Stomach (tissue), 9 donors: ENCODE measurements around the gene ABLIM2. TPM values are rescaled to one million over a fixed set of nuclear protein-coding genes. Genes with fewer than 3 reads are reported as not detected.

ENCODE experiments used
- DNase-seq, 2 donors: peaks; one replicate each; pipeline versions ENCODE4 v3.0.0 to v3.0.0-alpha.2; 2013 to 2019
- H3K27ac ChIP-seq, 5 donors: fragments of 200-600 bp in 4 of 5; sonication (generic) in 4 of 5; one replicate each; pipeline ENCODE4 v1.5.1; 2013 to 2019; ENCODE audit warnings: mild to moderate bottlenecking in 1 of 5, moderate library complexity in 1 of 5
- H3K27me3 ChIP-seq, 3 donors: fragments of 200-600 bp; sonication (generic); one replicate each; pipeline ENCODE4 v1.5.1; 2017 to 2019; ENCODE audit warnings: mixed run types in 1 of 3
- H3K36me3 ChIP-seq, 4 donors: fragments of 200-600 bp; sonication (generic); 1 replicate in 3 of 4; 2 replicates in 1 of 4; pipeline ENCODE4 v1.5.1; 2016 to 2019
- H3K4me1 ChIP-seq, 4 donors: fragments of 200-600 bp; sonication (generic); one replicate each; pipeline ENCODE4 v1.5.1; 2016 to 2019
- H3K4me3 ChIP-seq, 4 donors: fragments of 200-600 bp; sonication (generic) in 3 of 4; one replicate each; pipeline ENCODE4 v1.5.1; 2016 to 2019; ENCODE audit warnings: mild to moderate bottlenecking in 1 of 4
- H3K9me3 ChIP-seq, 4 donors: fragments of 200-600 bp; sonication (generic); one replicate each; pipeline ENCODE4 v1.5.1; 2016 to 2019
- CTCF ChIP-seq, 7 experiments: fragments of 450-650 bp in 4 of 7; fragments of 200-600 bp in 3 of 7; sonication (generic) in 3 of 7; IDR thresholded peaks; one replicate each; pipeline ENCODE4 v1.5.1; 2016 to 2019; ENCODE audit warnings: antibody characterized with exemption in 7 of 7, control low read depth in 2 of 7, mild to moderate bottlenecking in 1 of 7
- EP300 ChIP-seq: sonication (generic); formaldehyde crosslinking; IDR thresholded peaks from one replicate; pipeline ENCODE4 v1.6.1; 2017; ENCODE audit warnings: antibody characterized with exemption
- POLR2A ChIP-seq, 4 donors: fragments of 450-650 bp; IDR thresholded peaks; one replicate each; pipeline ENCODE4 v1.6.1; 2016; ENCODE audit warnings: antibody characterized with exemption in 4 of 4, control low read depth in 2 of 4, mild to moderate bottlenecking in 1 of 4, moderate library complexity in 1 of 4
- POLR2AphosphoS5 ChIP-seq, 3 donors: sonication (generic); formaldehyde crosslinking; IDR thresholded peaks; one replicate each; pipeline ENCODE4 v1.6.1; 2016; ENCODE audit warnings: antibody characterized with exemption in 3 of 3
- WGBS, 5 donors: extraction: QIAGEN DNeasy Blood & Tissue Kit in 3 of 5; methylation state at CpG; one replicate each; pipeline versions ENCODE4 v1.1.5 to v1.1.7; 2013 to 2018; 5-methylcytosine and 5-hydroxymethylcytosine counted together
- intact Hi-C: fragments of 100-400 bp; cut with DNase I; formaldehyde crosslinking; loops from one replicate; pipeline ENCODE4 v1.15.1; 2023; ENCODE audit warnings: low total_unique reads
- polyA plus RNA-seq, 3 donors: library from polyadenylated mRNA; stranded (reverse); fragments of 200-250 nt; gene quantifications; one replicate each; pipeline ENCODE4 v1.2.3, GENCODE V29; 2013
- total RNA-seq, 5 donors: library from RNA; depleted of rRNA; stranded (reverse); fragments of >200 nt; gene quantifications; one replicate each; pipeline versions ENCODE4 v1.1.0 to v1.2.3, GENCODE V29; 2014 to 2016
- donor health status: healthy with polysubstance abuse.
- donor health status: Bipolar disorder and iron deficiency.
- donor health status: healthy.

ABLIM2 gene
- total and polyA plus RNA-seq, 8 donors = 2.3 to 28.0 (median 5.5) TPM

DNA sequence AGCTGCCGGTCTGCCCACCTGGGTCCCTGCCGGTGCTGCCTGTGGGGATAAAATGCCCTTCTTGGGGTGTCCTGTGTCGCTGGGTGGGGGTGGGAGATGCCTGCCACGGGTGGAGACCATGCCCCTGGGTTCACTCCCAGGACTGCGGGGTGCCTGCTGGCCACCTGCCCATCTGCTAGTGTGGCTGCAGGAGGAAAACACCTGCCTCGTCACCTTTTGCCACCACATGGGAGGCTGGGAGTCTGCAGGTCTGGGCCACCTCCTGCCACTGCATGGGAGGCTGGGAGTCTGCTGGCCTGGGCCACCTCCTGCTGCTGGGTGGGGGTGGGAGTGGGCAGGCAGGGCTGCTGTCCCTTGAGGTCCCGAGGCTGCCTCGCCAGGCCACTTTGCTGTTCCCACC is 160.2 kb downstream of the ABLIM2 start:
- no peak for DNase-seq
- intact Hi-C loops = no loop called here
- Histone ChIP-seq H3K4me1 (no peaks in the 10 kb centered on the region), H3K36me3 (no peaks in the 10 kb centered on the region), H3K9me3 (no peaks in the 10 kb centered on the region), H3K4me3 (no peak overlapping the region), H3K27me3 (no peaks in the 10 kb centered on the region), H3K27ac (no peak overlapping the region)
- TF ChIP-seq CTCF (IDR thresholded peaks at IDR 0.05) (no peak), EP300 (no peak), POLR2A (IDR thresholded peaks at IDR 0.05) (no peak), POLR2AphosphoS5 (IDR thresholded peaks at IDR 0.05) (no peak)
- WGBS, 5 donors = 58 to 91% (median 81%) methylated on average over 5 to 8 of the region's 8 CpGs

DNA sequence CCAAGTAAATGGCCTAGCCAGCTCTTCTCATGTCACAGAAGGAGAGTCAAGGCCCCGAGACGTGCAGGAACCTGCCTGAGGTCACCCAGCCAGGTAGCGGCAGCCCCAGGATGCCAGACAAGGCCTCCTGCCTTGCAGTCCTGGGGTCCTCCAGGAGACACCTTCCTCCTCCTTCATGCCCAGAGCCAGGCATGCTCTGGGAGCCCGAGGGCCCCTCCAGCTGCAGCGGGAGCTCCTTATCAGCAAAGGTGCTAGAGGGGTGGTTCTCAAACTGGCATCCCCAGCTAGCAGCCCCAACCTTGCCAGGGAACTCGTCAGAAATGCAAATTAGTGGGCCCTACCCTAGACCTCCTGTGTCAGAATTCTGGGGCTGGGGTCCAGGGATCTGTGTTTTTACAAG is 162.7 kb downstream of the ABLIM2 start:
- H3K9me3 ChIP-seq = no peaks in the 10 kb centered on the region
- H3K4me3 ChIP-seq = no peak overlapping the region
- intact Hi-C loops = no loop called here
- H3K4me1 ChIP-seq = no peaks in the 10 kb centered on the region
- no peaks in the 10 kb centered on the region for H3K27me3 ChIP-seq
- no peak for DNase-seq
- H3K36me3 ChIP-seq = no peaks in the 10 kb centered on the region
- 76 to 96% (median 79%) methylated on average over 5 to 6 of the region's 6 CpGs for WGBS, 5 donors
- TF ChIP-seq CTCF (IDR thresholded peaks at IDR 0.05) = no peak
- TF ChIP-seq POLR2A (IDR thresholded peaks at IDR 0.05) = no peak
- no peak for TF ChIP-seq EP300
- TF ChIP-seq POLR2AphosphoS5 (IDR thresholded peaks at IDR 0.05) = no peak
- H3K27ac ChIP-seq = no peak overlapping the region

DNA sequence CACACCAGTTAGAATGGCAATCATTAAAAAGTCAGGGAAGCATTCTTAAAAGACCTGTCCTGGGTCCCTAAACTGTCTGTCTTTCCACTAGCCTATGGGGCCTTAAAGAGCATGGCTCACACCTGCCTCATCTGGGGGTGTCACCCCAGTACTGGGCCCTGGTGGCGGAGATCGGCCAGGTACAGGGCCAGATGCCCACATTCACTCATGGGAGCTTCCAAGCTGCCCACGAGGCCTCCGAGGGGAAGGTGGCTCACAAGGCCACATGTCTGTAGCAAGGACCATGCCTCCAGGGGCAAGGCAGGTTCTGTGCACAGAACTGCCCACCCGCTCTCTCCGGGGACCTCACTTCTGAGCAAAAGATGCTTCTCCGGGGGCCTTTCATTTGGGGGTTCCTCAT is 163.5 kb downstream of the ABLIM2 start:
- Histone ChIP-seq H3K27ac (no peak overlapping the region), H3K4me1 (no peaks in the 10 kb centered on the region), H3K27me3 (no peaks in the 10 kb centered on the region), H3K4me3 (no peak overlapping the region), H3K36me3 (no peaks in the 10 kb centered on the region), H3K9me3 (no peaks in the 10 kb centered on the region)
- intact Hi-C loops = no loop called here
- WGBS, 5 donors = 85 to 95% (median 95%) methylated on average over 5 to 7 of the region's 7 CpGs
- DNase-seq = no peak
- TF ChIP-seq EP300 (no peak), CTCF (IDR thresholded peaks at IDR 0.05) (no peak)

DNA sequence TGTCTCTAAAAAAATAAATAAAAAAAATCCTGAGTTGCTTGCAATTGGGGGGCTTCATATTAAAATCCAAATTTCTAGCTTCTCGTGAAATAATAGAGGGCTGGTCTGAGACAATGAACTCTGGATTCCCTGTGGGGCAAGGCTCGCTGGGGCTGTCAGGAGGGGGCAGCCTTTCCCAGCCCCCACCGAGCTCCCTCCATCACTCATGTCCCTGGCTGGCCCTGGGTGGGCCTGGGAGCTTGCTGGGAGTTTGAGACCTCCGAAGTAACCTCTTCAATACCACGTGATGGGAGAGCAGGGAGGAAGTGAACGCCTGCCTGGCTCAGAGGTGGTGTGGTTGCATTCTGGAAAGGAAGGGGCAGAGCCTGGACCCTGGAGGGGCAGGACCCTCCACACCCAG is 164.9 kb downstream of the ABLIM2 start:
- no peaks in the 10 kb centered on the region for H3K4me1 ChIP-seq
- DNase-seq = no peak
- H3K9me3 ChIP-seq = peaks cover 0 to 4% (median 0%) of the 10 kb centered on the region in 4 donors
- TF ChIP-seq CTCF (IDR thresholded peaks at IDR 0.05) (no peak), POLR2A (IDR thresholded peaks at IDR 0.05) (no peak)
- intact Hi-C loops = no loop called here
- no peaks in the 10 kb centered on the region for H3K36me3 ChIP-seq
- H3K27ac ChIP-seq = no peak overlapping the region
- no peaks in the 10 kb centered on the region for H3K27me3 ChIP-seq
- 78 to 85% (median 81%) methylated on average over 6 of the region's 6 CpGs for WGBS, 5 donors
- no peak overlapping the region for H3K4me3 ChIP-seq

DNA sequence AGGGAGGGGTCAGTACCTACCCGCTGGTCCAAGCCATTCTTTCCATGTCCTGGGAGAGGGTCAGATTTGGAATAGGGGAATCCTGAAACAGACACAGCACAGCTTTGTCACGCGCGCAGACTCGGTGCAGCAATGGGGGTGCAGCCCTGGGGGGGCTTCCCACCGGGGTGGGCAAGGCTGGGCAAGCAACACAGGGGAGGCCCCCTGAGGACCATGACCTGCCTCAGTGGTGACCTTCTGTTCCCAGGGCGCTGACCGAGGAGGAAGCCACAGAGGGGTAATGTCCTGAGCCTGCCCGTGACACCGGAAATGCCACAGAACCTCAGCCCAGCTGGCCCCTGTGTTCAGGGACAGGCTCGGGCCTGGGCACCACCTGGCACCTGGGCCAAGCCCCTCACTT is 165.8 kb downstream of the ABLIM2 start:
- no peaks in the 10 kb centered on the region for H3K36me3 ChIP-seq
- H3K27me3 ChIP-seq = no peaks in the 10 kb centered on the region
- peaks cover 0 to 4% (median 0%) of the 10 kb centered on the region in 4 donors for H3K9me3 ChIP-seq
- DNase-seq = no peak
- H3K4me3 ChIP-seq = no peak overlapping the region
- no peaks in the 10 kb centered on the region for H3K4me1 ChIP-seq
- no peak overlapping the region for H3K27ac ChIP-seq
- 84 to 90% (median 89%) methylated on average over 8 to 11 of the region's 11 CpGs for WGBS, 5 donors
- no peak for TF ChIP-seq EP300
- TF ChIP-seq CTCF (IDR thresholded peaks at IDR 0.05) = no peak
- no peak for TF ChIP-seq POLR2A (IDR thresholded peaks at IDR 0.05)
- TF ChIP-seq POLR2AphosphoS5 (IDR thresholded peaks at IDR 0.05) = no peak
- intact Hi-C loops = no loop called here
